GM19240 (cell line): Measurements from ENCODE around the gene UGT1A10.
"Not testable (repeated sequence)": the region's sequence is repeated elsewhere in the genome, so short reads cannot be mapped to it uniquely, and the experiment has no call there.

ENCODE experiments used
- DNase-seq: peaks from one replicate; pipeline ENCODE4 v3.0.0; 2011; ENCODE audit warnings: low spot score; ENCODE audit not compliant: insufficient read length

The UGT1A10 gene

GRCh38 chr2:233655943-233656342 is 19.7 kb downstream of the UGT1A10 start:
- not testable (repeated sequence) for DNase-seq

GRCh38 chr2:233656443-233656842 is 20.2 kb downstream of the UGT1A10 start:
- DNase-seq = no peak

- DNase-seq = no peak
Measured at GRCh38 chr2:233658610-233659009, 22.4 kb downstream of the UGT1A10 start.

- DNase-seq = no peak
Measured at GRCh38 chr2:233663911-233664310, 27.7 kb downstream of the UGT1A10 start.

GRCh38 chr2:233668605-233669260 is 32.5 kb downstream of the UGT1A10 start:
- no peak for DNase-seq

GRCh38 chr2:233671290-233672161 is 35.3 kb downstream of the UGT1A10 start, which contains the start of gene UGT1A9:
UGT1A9 (plus strand) TSS chr2:233671898; CDS start chr2:233671935, 37 bp downstream.
- DNase-seq = no peak

GRCh38 chr2:233672886-233673285 is 36.6 kb downstream of the UGT1A10 start:
- no peak for DNase-seq

- no peak for DNase-seq
Measured at GRCh38 chr2:233673896-233674295, 37.6 kb downstream of the UGT1A10 start.

GRCh38 chr2:233674314-233674713 is 38.1 kb downstream of the UGT1A10 start:
- DNase-seq = no peak

GRCh38 chr2:233674995-233675394 is 38.7 kb downstream of the UGT1A10 start:
- no peak for DNase-seq

- DNase-seq = no peak
Measured at GRCh38 chr2:233676046-233676445, 39.8 kb downstream of the UGT1A10 start.

GRCh38 chr2:233679196-233679595 is 42.9 kb downstream of the UGT1A10 start:
- no peak for DNase-seq

GRCh38 chr2:233680361-233681045 is 44.3 kb downstream of the UGT1A10 start:
- no peak for DNase-seq

GRCh38 chr2:233681521-233682099 is 45.4 kb downstream of the UGT1A10 start, which contains the start of gene UGT1A7:
UGT1A7 (plus strand) TSS chr2:233681901; CDS start chr2:233681938, 37 bp downstream.
- DNase-seq = no peak

GRCh38 chr2:233684640-233685039 is 48.4 kb downstream of the UGT1A10 start:
- DNase-seq = no peak

GRCh38 chr2:233686928-233687327 is 50.7 kb downstream of the UGT1A10 start:
- DNase-seq = no peak

GRCh38 chr2:233688341-233688740 is 52.1 kb downstream of the UGT1A10 start:
- DNase-seq = no peak

- DNase-seq = no peak
Measured at GRCh38 chr2:233689031-233689430, 52.8 kb downstream of the UGT1A10 start.

- no peak for DNase-seq
Measured at GRCh38 chr2:233689501-233689900, 53.3 kb downstream of the UGT1A10 start.

GRCh38 chr2:233690444-233690843 is 54.2 kb downstream of the UGT1A10 start:
- no peak for DNase-seq
